Measurements from ENCODE around the gene C16orf96. TPM values are rescaled to one million over a fixed set of nuclear protein-coding genes. Genes with fewer than 3 reads are reported as not detected.

C16orf96 gene
- polyA plus RNA-seq, 2 of the 4 experiments (the other 2 are of a cell fraction) = 0.01 to 0.03 TPM

GRCh38 chr16:4618645-4619418 lies 62.7 kb downstream of the C16orf96 start:
- 88% methylated on average over 6 of the region's 8 CpGs for WGBS (ENCODE audit: missing lambda C conversion rate)
- POLR2A ChIA-PET = no interaction called here
- peaks cover 29% of the 10 kb centered on the region for H3K4me1 ChIP-seq
- CTCF ChIA-PET = interaction anchor here (1.0 to 3.6 kb wide), 2 partner anchors 8 to 70 kb away, joined by 4 to 13 read pairs; no protein-coding TSS in a partner anchor
- H3K27ac ChIP-seq = peak overlapping the region in 1 of 2 experiments; percentile 48; a peak in 2 of 6 replicates
- ATAC-seq = no peak
- H3K4me3 ChIP-seq = no peak overlapping the region
- FAIRE-seq = no peak
- no peaks in the 10 kb centered on the region for H3K9me3 ChIP-seq
- no peak for DNase-seq (ENCODE audit: low read depth in 1 of 2, low spot score in 1 of 2)
- TF ChIP-seq CHD4 (IDR thresholded peaks at IDR 0.05; ENCODE audit: borderline replicate concordance) (no peak), SREBF2 (IDR thresholded peaks at IDR 0.05) (no peak), EP300 (IDR thresholded peaks at IDR 0.05) (no peak), EHF (CRISPR knock-in tag; IDR thresholded peaks at IDR 0.05) (no peak)
- H3K4me2 ChIP-seq = 0 out of 3 replicates have a peak overlapping the region, but pooled peaks have one; percentile 11

- Histone ChIP-seq H3K4me3 (no peak overlapping the region), H3K9me3 (no peaks in the 10 kb centered on the region), H3K4me2 (no peak overlapping the region), H3K4me1 (peaks cover 17% of the 10 kb centered on the region), H3K27ac (no peak overlapping the region)
- no peak for DNase-seq (ENCODE audit: low read depth in 1 of 2, low spot score in 1 of 2)
- ChIA-PET CTCF (interaction anchor here (0.8 to 3.1 kb wide), 37 partner anchors 10 to 325 kb away, joined by 3 to 35 read pairs (median 4); partner anchors contain the start of gene NUDT16L1), POLR2A (interaction anchor here (1.1 kb wide), 1 partner anchor 7 kb away, joined by 5 read pairs; no protein-coding TSS in a partner anchor)
- FAIRE-seq = no peak
- ATAC-seq = no peak
- no peak for TF ChIP-seq NPAS2 (CRISPR knock-in tag; IDR thresholded peaks at IDR 0.05; ENCODE audit: borderline replicate concordance)
- no peak for TF ChIP-seq GATA3 (IDR thresholded peaks at IDR 0.05; ENCODE audit: borderline replicate concordance)
- TF ChIP-seq CHD4 (IDR thresholded peaks at IDR 0.05; ENCODE audit: borderline replicate concordance) = no peak
- no peak for TF ChIP-seq E2F6 (IDR thresholded peaks at IDR 0.05; ENCODE audit: borderline replicate concordance, low read depth)
- TF ChIP-seq FOSB (CRISPR knock-in tag; IDR thresholded peaks at IDR 0.05) = no peak
- TF ChIP-seq TP53 (CRISPR knock-in tag; IDR thresholded peaks at IDR 0.05) = no peak
- TF ChIP-seq HDAC2 (IDR thresholded peaks at IDR 0.05) = no peak
- no peak for TF ChIP-seq CEBPB (IDR thresholded peaks at IDR 0.05)
- TF ChIP-seq CBX8 (IDR thresholded peaks at IDR 0.05) = no peak
- TF ChIP-seq MYC (IDR thresholded peaks at IDR 0.05; ENCODE audit: borderline replicate concordance, low read length) = no peak
- TF ChIP-seq RCOR1 (IDR thresholded peaks at IDR 0.05; ENCODE audit: low read depth, low read length) = no peak
- TF ChIP-seq HOXB13 (CRISPR knock-in tag; IDR thresholded peaks at IDR 0.05; ENCODE audit: low read depth) = no peak
- no peak for TF ChIP-seq ELK1 (IDR thresholded peaks at IDR 0.05; ENCODE audit: low read depth, low read length)
- TF ChIP-seq SMC3 (IDR thresholded peaks at IDR 0.05) = no peak
- TF ChIP-seq PHF8 (IDR thresholded peaks at IDR 0.05; ENCODE audit: borderline replicate concordance, low read depth) = no peak
- WGBS (ENCODE audit: missing lambda C conversion rate) = 84% methylated on average over 7 of the region's 7 CpGs
These were observed 67.5 kb downstream of the C16orf96 start for GRCh38 chr16:4623593-4623992.

GRCh38 chr16:4624015-4624826 lies 68.1 kb downstream of the C16orf96 start, which contains the start of gene MGRN1:
Gene MGRN1 (plus strand): TSS chr16:4624826. CDS start chr16:4624961, 135 bp downstream.
- ChIA-PET POLR2A (interaction anchor here (0.6 to 1.1 kb wide), 2 partner anchors 8 to 247 kb away, joined by 5 to 14 read pairs; no protein-coding TSS in a partner anchor), CTCF (interaction anchor here (0.7 to 3.1 kb wide), 40 partner anchors 10 to 324 kb away, joined by 3 to 35 read pairs (median 4); partner anchors contain the start of gene NUDT16L1)
- DNase-seq (ENCODE audit: low read depth in 1 of 2, low spot score in 1 of 2) (peak; percentile 96 to 97), FAIRE-seq (no peak), ATAC-seq (peak; percentile 97 to 98)
- H3K4me1 ChIP-seq = peaks cover 11% of the 10 kb centered on the region
- H3K4me3 ChIP-seq = peak within 1 kb of the TSS; percentile 94
- 23% methylated on average over 21 of the region's 42 CpGs for WGBS (ENCODE audit: missing lambda C conversion rate)
- H3K27ac ChIP-seq = peak within 1 kb of the TSS; percentile 94 to 97
- H3K9me3 ChIP-seq = no peaks in the 10 kb centered on the region
- peak within 1 kb of the TSS; percentile 97 for H3K4me2 ChIP-seq
- TF ChIP-seq MYC (IDR thresholded peaks at IDR 0.05; ENCODE audit: borderline replicate concordance, low read length) (peak; percentile 8; the same call in 1 of the 2 replicates), ZFP36 (IDR thresholded peaks at IDR 0.05; ENCODE audit: borderline replicate concordance, partially characterized antibody) (no peak), CHD4 (IDR thresholded peaks at IDR 0.05; ENCODE audit: borderline replicate concordance) (no peak), CTCF (IDR thresholded peaks at IDR 0.05) (peak; percentile 96), MAZ (IDR thresholded peaks at IDR 0.05; ENCODE audit: borderline replicate concordance, low read depth, low read length) (0 out of 2 replicates have a peak, but pooled peaks have one; percentile 59), TFCP2L1 (CRISPR knock-in tag; IDR thresholded peaks at IDR 0.05) (no peak), HES2 (IDR thresholded peaks at IDR 0.05) (no peak), E2F6 (IDR thresholded peaks at IDR 0.05; ENCODE audit: borderline replicate concordance, low read depth) (no peak), NFE2L2 (conservative IDR thresholded peaks at IDR 0.05; ENCODE audit: low read length) (no peak), EHF (CRISPR knock-in tag; IDR thresholded peaks at IDR 0.05) (no peak), HEYL (CRISPR knock-in tag; IDR thresholded peaks at IDR 0.05) (no peak), FOSB (CRISPR knock-in tag; IDR thresholded peaks at IDR 0.05) (no peak), NPAS2 (CRISPR knock-in tag; IDR thresholded peaks at IDR 0.05; ENCODE audit: borderline replicate concordance) (no peak), MAFK (IDR thresholded peaks at IDR 0.05; ENCODE audit: partially characterized antibody) (no peak)

Data from A549 (cell line).